MM.1S (cell line): Measurements from ENCODE around the gene FLT4.

Experiments
- DNase-seq: peaks from one replicate; pipeline ENCODE4 v3.0.0-alpha.2; 2015
- H2AFZ ChIP-seq: fragments of 300-600 bp; sonication (generic); 2 replicates; pipeline ENCODE4 v1.6.0; 2016; ENCODE audit warnings: antibody characterized with exemption, low read length
- H3F3A ChIP-seq: fragments of 300-600 bp; sonication (generic); 2 replicates; pipeline ENCODE4 v1.6.1; 2016; ENCODE audit warnings: mild to moderate bottlenecking, antibody characterized with exemption, low read length, moderate library complexity, mixed read lengths; ENCODE audit not compliant: insufficient read depth
- H3K27ac ChIP-seq: fragments of 300-600 bp; sonication (generic); 2 replicates; pipeline ENCODE4 v1.5.1; 2016; ENCODE audit warnings: mild to moderate bottlenecking, low read length
- H3K27me3 ChIP-seq: fragments of 300-600 bp; sonication (generic); replicated peaks from 2 replicates; pipeline ENCODE4 v1.6.0; 2016; ENCODE audit warnings: low read length; ENCODE audit not compliant: insufficient read depth
- H3K36me3 ChIP-seq: fragments of 300-600 bp; sonication (generic); replicated peaks from 2 replicates; pipeline ENCODE4 v1.6.1; 2016; ENCODE audit warnings: mild to moderate bottlenecking, low read length, mixed read lengths; ENCODE audit not compliant: insufficient read depth
- H3K4me1 ChIP-seq: fragments of 300-600 bp; sonication (generic); 2 replicates; pipeline ENCODE4 v1.6.1; 2016; ENCODE audit warnings: low read length, mixed read lengths
- H3K4me2 ChIP-seq: fragments of 300-600 bp; sonication (generic); 2 replicates; pipeline ENCODE4 v1.6.0; 2016; ENCODE audit warnings: low read depth, low read length
- H3K4me3 ChIP-seq: fragments of 300-600 bp; sonication (generic); 2 replicates; pipeline ENCODE4 v1.5.1; 2016; ENCODE audit warnings: low read length, mixed read lengths
- H3K79me2 ChIP-seq: fragments of 300-600 bp; sonication (generic); 2 replicates; pipeline ENCODE4 v1.6.1; 2016; ENCODE audit warnings: mixed run types, low read length, mixed read lengths
- H3K9ac ChIP-seq: fragments of 300-600 bp; sonication (generic); 2 replicates; pipeline ENCODE4 v1.6.1; 2016; ENCODE audit warnings: low read length, mixed read lengths
- H3K9me2 ChIP-seq: fragments of 300-600 bp; sonication (generic); replicated peaks from 2 replicates; pipeline ENCODE4 v1.6.1; 2016; ENCODE audit warnings: mild to moderate bottlenecking, low read length, mixed read lengths; ENCODE audit not compliant: insufficient read depth
- H3K9me3 ChIP-seq: fragments of 300-600 bp; sonication (generic); replicated peaks from 2 replicates; pipeline ENCODE4 v1.6.1; 2016; ENCODE audit warnings: mild to moderate bottlenecking, low read length, mixed read lengths; ENCODE audit not compliant: insufficient read depth
- H4K20me1 ChIP-seq: fragments of 300-600 bp; sonication (generic); 2 replicates; pipeline ENCODE4 v1.6.1; 2016; ENCODE audit warnings: mild to moderate bottlenecking, low read length, moderate library complexity, mixed read lengths; ENCODE audit not compliant: insufficient read depth
- CTCF ChIP-seq: fragments of 300-600 bp; sonication (generic); IDR thresholded peaks from 2 replicates; pipeline ENCODE4 v1.5.1; 2016; ENCODE audit warnings: antibody characterized with exemption, low read length, mixed read lengths
- EZH2 ChIP-seq: fragments of 300-600 bp; sonication (generic); optimal IDR thresholded peaks from 2 replicates; pipeline ENCODE3; 2017; ENCODE audit warnings: low read depth, mild to moderate bottlenecking, antibody characterized with exemption, low read length, mixed read lengths
- EZH2phosphoT487 ChIP-seq: fragments of 300-600 bp; sonication (generic); IDR thresholded peaks from 2 replicates; pipeline ENCODE4 v1.6.1; 2018; ENCODE audit warnings: antibody characterized with exemption, low read length

The FLT4 gene

GRCh38 chr5:180623411-180623834, 26.0 kb downstream of the FLT4 start:
- Histone ChIP-seq H3K36me3 (no peaks in the 10 kb centered on the region), H3K9ac (no peak overlapping the region), H4K20me1 (no peaks in the 10 kb centered on the region), H3K4me3 (no peak overlapping the region), H3K4me2 (no peak overlapping the region), H2AFZ (0 out of 2 replicates have a peak overlapping the region, but pooled peaks have one; percentile 11), H3K79me2 (no peaks in the 10 kb centered on the region), H3F3A (no peaks in the 10 kb centered on the region), H3K27me3 (peaks cover 47% of the 10 kb centered on the region), H3K9me3 (no peaks in the 10 kb centered on the region), H3K27ac (no peak overlapping the region), H3K9me2 (no peaks in the 10 kb centered on the region), H3K4me1 (no peaks in the 10 kb centered on the region)
- no peak for TF ChIP-seq CTCF
- no peak for TF ChIP-seq EZH2
- no peak for TF ChIP-seq EZH2phosphoT487
- DNase-seq: no peak

GRCh38 chr5:180622910-180623309, 26.5 kb downstream of the FLT4 start:
- DNase-seq: no peak
- Histone ChIP-seq H3F3A (no peaks in the 10 kb centered on the region), H3K9me2 (no peaks in the 10 kb centered on the region), H3K9me3 (no peaks in the 10 kb centered on the region), H4K20me1 (no peaks in the 10 kb centered on the region), H3K27me3 (peaks cover 42% of the 10 kb centered on the region), H3K27ac (no peak overlapping the region), H3K9ac (no peak overlapping the region), H3K79me2 (no peaks in the 10 kb centered on the region), H3K4me1 (no peaks in the 10 kb centered on the region), H3K36me3 (no peaks in the 10 kb centered on the region), H3K4me3 (no peak overlapping the region), H2AFZ (no peak overlapping the region), H3K4me2 (no peak overlapping the region)
- TF ChIP-seq EZH2: no peak

- Histone ChIP-seq H3F3A (no peaks in the 10 kb centered on the region), H4K20me1 (no peaks in the 10 kb centered on the region), H3K9ac (no peak overlapping the region), H3K4me3 (no peak overlapping the region), H3K79me2 (no peaks in the 10 kb centered on the region), H3K4me2 (no peak overlapping the region), H3K4me1 (no peaks in the 10 kb centered on the region), H3K9me2 (no peaks in the 10 kb centered on the region), H3K27ac (no peak overlapping the region), H3K27me3 (peaks cover 37% of the 10 kb centered on the region), H2AFZ (no peak overlapping the region), H3K9me3 (no peaks in the 10 kb centered on the region), H3K36me3 (no peaks in the 10 kb centered on the region)
- no peak for DNase-seq
- no peak for TF ChIP-seq CTCF
- no peak for TF ChIP-seq EZH2phosphoT487
- no peak for TF ChIP-seq EZH2
Observed at GRCh38 chr5:180621311-180621710, 28.1 kb downstream of the FLT4 start.

- Histone ChIP-seq H3K4me1 (no peaks in the 10 kb centered on the region), H3K9me2 (no peaks in the 10 kb centered on the region), H3F3A (no peaks in the 10 kb centered on the region), H3K27ac (no peak overlapping the region), H3K9me3 (no peaks in the 10 kb centered on the region), H3K4me3 (no peak overlapping the region), H3K9ac (no peak overlapping the region), H2AFZ (no peak overlapping the region), H3K79me2 (no peaks in the 10 kb centered on the region), H4K20me1 (no peaks in the 10 kb centered on the region), H3K36me3 (no peaks in the 10 kb centered on the region), H3K27me3 (peaks cover 32% of the 10 kb centered on the region), H3K4me2 (no peak overlapping the region)
- TF ChIP-seq CTCF (no peak), EZH2 (no peak), EZH2phosphoT487 (no peak)
- no peak for DNase-seq
Observed at GRCh38 chr5:180620014-180620413, 29.4 kb downstream of the FLT4 start.
